Natural killer cell treated with Interleukin-12 subunit alpha and Interleukin-12 subunit beta and Interleukin-15 and Interleukin-18, amount 100 ng/mL, for 72 hours (primary cell): ENCODE data around the gene EPSTI1. TPM values are rescaled to one million over a fixed set of nuclear protein-coding genes. Genes with fewer than 3 reads are reported as not detected.
A peak's percentile ranks its signal among the peaks of the same experiment; 100 is the strongest.

Experiments
- ATAC-seq, 2 donors: fragments of 150-1000 bp; cut with Tn5 transposase in 1 of 2; sonication (Bioruptor Pico), chemical (Tn5 transposase) in 1 of 2; 2 replicates each; pipeline ENCODE4 v1.10.0; 2021
- DNase-seq: peaks from one replicate; pipeline ENCODE4 v3.0.0; 2022; ENCODE audit warnings: low spot score
- H3K27ac Mint-ChIP-seq, 2 donors: 1 replicate in 1 of 2; 2 replicates in 1 of 2; pipeline ENCODE4 v1.8.0; 2022; ENCODE audit warnings: mixed read lengths in 2 of 2, mild to moderate bottlenecking in 1 of 2, moderate library complexity in 1 of 2
- H3K27me3 Mint-ChIP-seq, 2 donors: 1 replicate in 1 of 2; 2 replicates in 1 of 2; pipeline ENCODE4 v1.8.0; 2022; ENCODE audit warnings: mixed read lengths in 2 of 2
- H3K36me3 Mint-ChIP-seq: one replicate; pipeline ENCODE4 v1.8.0; 2022; ENCODE audit warnings: mixed read lengths
- H3K4me1 Mint-ChIP-seq, 2 donors: 1 replicate in 1 of 2; 2 replicates in 1 of 2; pipeline ENCODE4 v1.8.0; 2022; ENCODE audit warnings: low read depth in 2 of 2, mixed read lengths in 2 of 2, mild to moderate bottlenecking in 1 of 2
- H3K4me3 Mint-ChIP-seq: one replicate; pipeline ENCODE4 v1.8.0; 2022; ENCODE audit warnings: mixed read lengths
- H3K9me3 Mint-ChIP-seq: 2 replicates; pipeline ENCODE4 v1.8.0; 2022; ENCODE audit warnings: mixed read lengths
- total RNA-seq, 2 donors: library from RNA; stranded (reverse); gene quantifications; one replicate each; pipeline ENCODE4 v1.2.3, GENCODE V29; 2022

Gene EPSTI1
- total RNA-seq, 2 donors from 2014 or later = 29.6 to 37.9 TPM

GRCh38 chr13:42929886-42930535 lies 62.0 kb downstream of the EPSTI1 start:
- Mint-ChIP-seq H3K27me3 (no peaks in the 10 kb centered on the region), H3K9me3 (no peaks in the 10 kb centered on the region), H3K36me3 (peaks cover 11% of the 10 kb centered on the region), H3K4me1 (peaks cover 24 to 27% of the 10 kb centered on the region in 2 donors), H3K27ac (no peak overlapping the region), H3K4me3 (no peak overlapping the region)
- DNase-seq = no peak
- no peak for ATAC-seq

- no peak overlapping the region for H3K4me3 Mint-ChIP-seq
- H3K27ac Mint-ChIP-seq = no peak overlapping the region
- peaks cover 17% of the 10 kb centered on the region for H3K36me3 Mint-ChIP-seq
- ATAC-seq = no peak
- DNase-seq = no peak
- H3K27me3 Mint-ChIP-seq = no peaks in the 10 kb centered on the region
- no peaks in the 10 kb centered on the region for H3K9me3 Mint-ChIP-seq
- peaks cover 13 to 22% of the 10 kb centered on the region in 2 donors for H3K4me1 Mint-ChIP-seq
Measured at GRCh38 chr13:42926555-42926954, 65.5 kb downstream of the EPSTI1 start.

- DNase-seq = no peak
- H3K9me3 Mint-ChIP-seq = no peaks in the 10 kb centered on the region
- H3K36me3 Mint-ChIP-seq = peaks cover 23% of the 10 kb centered on the region
- H3K4me3 Mint-ChIP-seq = no peak overlapping the region
- ATAC-seq = no peak
- peaks cover 13 to 22% of the 10 kb centered on the region in 2 donors for H3K4me1 Mint-ChIP-seq
- H3K27ac Mint-ChIP-seq = no peak overlapping the region
- no peaks in the 10 kb centered on the region for H3K27me3 Mint-ChIP-seq
Measured at GRCh38 chr13:42926043-42926442, 66.0 kb downstream of the EPSTI1 start.

GRCh38 chr13:42925626-42926025 lies 66.4 kb downstream of the EPSTI1 start:
- no peak for DNase-seq
- ATAC-seq = no peak
- no peaks in the 10 kb centered on the region for H3K9me3 Mint-ChIP-seq
- H3K4me1 Mint-ChIP-seq = peaks cover 13 to 22% of the 10 kb centered on the region in 2 donors
- H3K4me3 Mint-ChIP-seq = no peak overlapping the region
- H3K27me3 Mint-ChIP-seq = no peaks in the 10 kb centered on the region
- H3K36me3 Mint-ChIP-seq = peaks cover 25% of the 10 kb centered on the region
- no peak overlapping the region for H3K27ac Mint-ChIP-seq

- no peaks in the 10 kb centered on the region for H3K9me3 Mint-ChIP-seq
Measured at GRCh38 chr13:42924344-42924743, 67.7 kb downstream of the EPSTI1 start.

GRCh38 chr13:42907745-42908144 lies 84.3 kb downstream of the EPSTI1 start:
- DNase-seq = no peak
- peaks cover 0 to 2% of the 10 kb centered on the region in 2 donors for H3K4me1 Mint-ChIP-seq

More at GRCh38 chr13:42924344-42924743, 67.7 kb downstream of the EPSTI1 start:
- H3K36me3 Mint-ChIP-seq = peaks cover 33% of the 10 kb centered on the region
- no peaks in the 10 kb centered on the region for H3K27me3 Mint-ChIP-seq
- H3K4me3 Mint-ChIP-seq = no peak overlapping the region
- no peak for ATAC-seq
- no peak for DNase-seq
- H3K27ac Mint-ChIP-seq = no peak overlapping the region
- peaks cover 13 to 25% of the 10 kb centered on the region in 2 donors for H3K4me1 Mint-ChIP-seq

GRCh38 chr13:42906257-42906656 lies 85.8 kb downstream of the EPSTI1 start:
- H3K9me3 Mint-ChIP-seq = no peaks in the 10 kb centered on the region
- H3K27me3 Mint-ChIP-seq = no peaks in the 10 kb centered on the region
- DNase-seq = no peak
- no peak overlapping the region for H3K4me3 Mint-ChIP-seq
- H3K27ac Mint-ChIP-seq = no peak overlapping the region
- ATAC-seq = no peak
- no peaks in the 10 kb centered on the region for H3K36me3 Mint-ChIP-seq
- H3K4me1 Mint-ChIP-seq = no peaks in the 10 kb centered on the region

More at GRCh38 chr13:42907745-42908144, 84.3 kb downstream of the EPSTI1 start:
- H3K27ac Mint-ChIP-seq = no peak overlapping the region
- no peak overlapping the region for H3K4me3 Mint-ChIP-seq
- no peaks in the 10 kb centered on the region for H3K27me3 Mint-ChIP-seq
- H3K36me3 Mint-ChIP-seq = peaks cover 4% of the 10 kb centered on the region
- ATAC-seq = no peak
- H3K9me3 Mint-ChIP-seq = no peaks in the 10 kb centered on the region

GRCh38 chr13:42905579-42905978 lies 86.5 kb downstream of the EPSTI1 start:
- no peaks in the 10 kb centered on the region for H3K36me3 Mint-ChIP-seq
- H3K9me3 Mint-ChIP-seq = no peaks in the 10 kb centered on the region
- H3K27ac Mint-ChIP-seq = no peak overlapping the region
- ATAC-seq (no peak), DNase-seq (no peak)
- H3K4me1 Mint-ChIP-seq = no peaks in the 10 kb centered on the region
- H3K27me3 Mint-ChIP-seq = no peaks in the 10 kb centered on the region
- H3K4me3 Mint-ChIP-seq = no peak overlapping the region

GRCh38 chr13:42899266-42899665 lies 92.8 kb downstream of the EPSTI1 start:
- ATAC-seq (no peak), DNase-seq (no peak)
- H3K27me3 Mint-ChIP-seq = no peaks in the 10 kb centered on the region
- H3K9me3 Mint-ChIP-seq = no peaks in the 10 kb centered on the region
- no peak overlapping the region for H3K4me3 Mint-ChIP-seq
- peaks cover 13% of the 10 kb centered on the region for H3K36me3 Mint-ChIP-seq
- peaks cover 4 to 7% of the 10 kb centered on the region in 2 donors for H3K4me1 Mint-ChIP-seq
- no peak overlapping the region for H3K27ac Mint-ChIP-seq

GRCh38 chr13:42895776-42896175 lies 96.3 kb downstream of the EPSTI1 start:
- ATAC-seq = no peak
- DNase-seq = no peak
- peaks cover 4 to 7% of the 10 kb centered on the region in 2 donors for H3K4me1 Mint-ChIP-seq
- H3K9me3 Mint-ChIP-seq = no peaks in the 10 kb centered on the region
- no peak overlapping the region for H3K27ac Mint-ChIP-seq
- H3K27me3 Mint-ChIP-seq = no peaks in the 10 kb centered on the region
- peaks cover 13% of the 10 kb centered on the region for H3K36me3 Mint-ChIP-seq
- no peak overlapping the region for H3K4me3 Mint-ChIP-seq

GRCh38 chr13:42894765-42895243 lies 97.2 kb downstream of the EPSTI1 start:
- ATAC-seq (no peak), DNase-seq (no peak)
- H3K9me3 Mint-ChIP-seq = no peaks in the 10 kb centered on the region
- H3K36me3 Mint-ChIP-seq = peaks cover 13% of the 10 kb centered on the region
- no peak overlapping the region for H3K27ac Mint-ChIP-seq
- H3K27me3 Mint-ChIP-seq = no peaks in the 10 kb centered on the region
- peaks cover 4 to 7% of the 10 kb centered on the region in 2 donors for H3K4me1 Mint-ChIP-seq
- H3K4me3 Mint-ChIP-seq = no peak overlapping the region

GRCh38 chr13:42893214-42893671 lies 98.8 kb downstream of the EPSTI1 start:
- H3K27ac Mint-ChIP-seq = no peak overlapping the region
- H3K27me3 Mint-ChIP-seq = no peaks in the 10 kb centered on the region
- peaks cover 13% of the 10 kb centered on the region for H3K36me3 Mint-ChIP-seq
- ATAC-seq (peak in 1 of 2 donors; percentile 38), DNase-seq (no peak)
- H3K4me3 Mint-ChIP-seq = no peak overlapping the region
- no peaks in the 10 kb centered on the region for H3K9me3 Mint-ChIP-seq
- H3K4me1 Mint-ChIP-seq = peaks cover 4% of the 10 kb centered on the region in 2 donors

GRCh38 chr13:42892760-42893159 lies 99.3 kb downstream of the EPSTI1 start:
- ATAC-seq (no peak), DNase-seq (no peak)
- Mint-ChIP-seq H3K4me1 (peaks cover 4% of the 10 kb centered on the region in 2 donors), H3K36me3 (peaks cover 13% of the 10 kb centered on the region), H3K27ac (no peak overlapping the region), H3K4me3 (no peak overlapping the region), H3K27me3 (no peaks in the 10 kb centered on the region), H3K9me3 (no peaks in the 10 kb centered on the region)

GRCh38 chr13:42891591-42891990 lies 100.5 kb downstream of the EPSTI1 start:
- Mint-ChIP-seq H3K36me3 (peaks cover 8% of the 10 kb centered on the region), H3K9me3 (no peaks in the 10 kb centered on the region), H3K4me1 (no peaks in the 10 kb centered on the region), H3K27me3 (no peaks in the 10 kb centered on the region), H3K27ac (no peak overlapping the region), H3K4me3 (no peak overlapping the region)
- DNase-seq (no peak), ATAC-seq (no peak)
